Left cardiac atrium (tissue), 2 donors: Measurements from ENCODE around the gene SYTL4. TPM values are rescaled to one million over a fixed set of nuclear protein-coding genes. Genes with fewer than 3 reads are reported as not detected.

Experiments
- total RNA-seq, 2 donors: library from RNA; stranded (reverse); fragmentation: NEBNext Ultra II Directional; extraction: Animal tissue kit (Norgen Biotek cat#: 25700); gene quantifications; one replicate each; pipeline ENCODE4 v1.2.1, GENCODE V29; 2021
- donor health status: DM: no; HTN: yes; CAD: no; lungs with severe emphysema.
- donor health status: DM: yes; HTN: yes; CAD: no.

SYTL4 gene
- total RNA-seq, 2 donors from 2014 or later = 3.6 to 5.8 TPM

Other genes with a start within 250 kb of the SYTL4 start
- gene TNMD, start 147.2 kb downstream of the SYTL4 start, total RNA-seq = 1 to 10 TPM in 1 of 2 donors, under 1 TPM in 1; 0.77 to 1.8 TPM
- gene TSPAN6, start 95.3 kb downstream of the SYTL4 start, total RNA-seq = 10 to 100 TPM in 1 of 2 donors, 1 to 10 TPM in 1; 8.0 to 10.1 TPM
- gene SRPX2, start 87.9 kb downstream of the SYTL4 start, total RNA-seq = 10 to 100 TPM; 20.4 to 37.4 TPM
- gene CSTF2, start 88.3 kb upstream of the SYTL4 start, total RNA-seq = 1 to 10 TPM; 7.1 to 7.5 TPM
- gene NOX1, start 142.2 kb upstream of the SYTL4 start, total RNA-seq = not detected
- not detected for gene XKRX, start 196.8 kb upstream of the SYTL4 start, total RNA-seq
- not detected for gene ARL13A, start 237.6 kb upstream of the SYTL4 start, total RNA-seq